HG02970 (cell line): Measurements from ENCODE around the gene HID1.

ENCODE experiments used
- ATAC-seq: cut with Tn5 transposase; IDR thresholded peaks from one replicate; pipeline ENCODE4 v1.9.1; 2021; ENCODE audit warnings: mild to moderate bottlenecking, moderate library complexity, moderate number of reproducible peaks; ENCODE audit not compliant: unreplicated experiment, low FRiP score

Gene HID1

DNA sequence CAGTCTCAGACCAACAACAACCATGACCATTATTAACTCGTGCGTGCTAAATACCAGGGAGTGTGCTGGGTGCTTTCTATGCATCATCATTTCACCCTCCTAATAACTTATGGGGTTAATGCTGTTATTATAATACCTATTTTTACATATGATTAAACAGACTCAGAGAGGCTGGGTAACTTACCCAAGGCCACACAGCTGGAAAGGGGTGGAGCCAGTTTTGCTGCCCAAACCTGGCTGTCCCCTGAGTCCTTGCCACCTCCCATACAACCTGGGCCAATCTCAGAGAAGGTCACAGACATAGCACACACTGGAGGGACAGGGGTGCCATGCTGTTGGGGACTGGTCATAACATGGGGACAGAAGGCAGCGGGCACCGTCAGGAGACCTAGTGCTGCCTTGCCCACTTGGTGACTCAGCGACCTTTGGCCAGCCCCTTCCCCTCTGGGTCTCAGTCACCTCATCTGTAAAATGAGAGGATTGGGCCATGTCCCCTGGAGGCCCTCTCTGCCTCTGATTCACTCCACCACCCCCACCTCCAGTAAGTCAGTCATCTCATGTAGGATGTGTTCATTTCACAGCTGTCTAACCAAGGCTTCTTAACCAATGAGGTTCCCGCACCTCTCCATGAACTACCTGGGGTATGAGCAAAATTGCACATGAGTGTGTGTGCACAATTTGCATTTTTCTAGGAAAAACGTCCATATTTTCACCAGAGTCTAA, 67.7 kb downstream of the HID1 start:
- no peak for ATAC-seq

DNA sequence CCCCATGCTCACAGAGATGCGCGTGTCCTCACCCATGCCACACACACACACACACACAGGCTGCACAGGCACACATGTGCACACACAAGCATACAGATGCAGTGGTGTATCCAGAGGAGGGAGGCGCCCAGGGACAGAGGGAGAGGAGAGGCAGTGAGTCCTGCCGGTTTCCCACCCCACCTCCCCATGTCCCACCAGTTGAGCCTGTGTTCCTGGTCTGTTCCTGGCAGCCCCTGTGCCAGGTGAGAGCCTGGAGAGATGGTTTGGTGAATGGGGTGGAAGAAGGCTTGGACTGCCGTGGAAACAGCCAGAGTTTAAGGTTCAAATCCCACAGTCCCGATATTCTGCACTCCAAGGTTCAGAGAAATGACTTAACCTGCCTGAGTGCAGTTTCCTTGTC, 68.9 kb downstream of the HID1 start:
- no peak for ATAC-seq

DNA sequence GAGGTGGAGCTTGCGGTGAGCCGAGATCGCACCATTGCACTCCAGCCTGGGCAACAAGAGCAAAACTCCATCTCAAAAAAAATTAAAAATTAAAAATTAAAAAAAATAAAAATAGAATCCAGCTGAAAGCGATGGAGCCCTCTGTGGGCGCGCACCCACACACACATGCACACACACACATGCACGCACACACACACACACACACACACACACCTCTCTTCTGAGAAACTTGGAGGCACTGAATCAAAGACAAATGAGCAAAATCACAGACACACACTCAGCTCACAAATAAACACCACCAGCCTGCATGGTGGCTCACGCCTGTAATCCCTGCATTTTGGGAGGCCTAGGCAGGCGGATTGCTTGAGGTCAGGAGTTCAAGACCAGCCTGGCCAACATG, 69.5 kb downstream of the HID1 start:
- no peak for ATAC-seq

DNA sequence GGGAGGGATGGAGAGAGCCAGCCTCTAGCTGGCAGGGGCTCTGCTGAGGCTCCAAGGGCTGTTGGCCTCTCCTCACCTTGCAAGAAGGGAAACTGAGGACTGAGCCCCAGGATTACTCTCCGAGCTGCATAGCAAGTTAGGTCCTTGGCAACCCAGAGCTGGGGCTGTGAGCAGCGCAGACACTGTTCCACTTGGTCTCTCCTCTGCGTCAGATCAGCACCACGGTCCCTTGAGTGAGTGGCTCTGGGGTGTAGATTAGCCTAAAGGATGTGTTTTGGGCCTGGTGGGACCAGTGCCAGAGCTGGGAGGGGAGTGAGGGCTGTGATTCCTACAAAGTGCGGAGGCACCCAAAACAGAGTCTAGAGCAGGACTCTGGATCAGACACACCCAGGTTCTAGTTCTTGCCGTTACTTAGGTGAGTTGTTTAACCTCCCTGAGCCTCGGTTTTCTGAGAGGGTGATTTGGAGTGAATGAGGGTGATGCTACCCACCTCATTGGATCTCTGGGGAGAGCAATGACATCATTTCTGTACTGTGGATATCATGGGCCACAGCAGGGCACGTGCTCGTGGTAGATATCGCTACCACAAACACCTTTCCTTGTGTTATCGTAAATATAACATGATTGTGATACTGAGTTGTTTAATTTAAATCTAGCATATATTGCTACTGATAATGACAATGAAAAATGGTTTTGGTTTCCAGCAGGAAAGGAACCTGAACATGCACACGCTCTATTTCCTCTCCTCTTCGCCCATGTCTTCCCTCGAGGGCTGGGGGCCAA, 71.0 kb downstream of the HID1 start:
- no peak for ATAC-seq
